NCI-H187 (cell line): ENCODE results near the gene IGLON5.

Experiments used
- DNase-seq, 2 experiments: peaks; one replicate each; lab custom pipeline; 2025; lab: John Stamatoyannopoulos, UW

The IGLON5 gene

GRCh38 chr19:51317968-51318367 lies 6.5 kb downstream of the IGLON5 start:
- no peak for DNase-seq

GRCh38 chr19:51318687-51319648 lies 7.5 kb downstream of the IGLON5 start:
- DNase-seq = no peak

GRCh38 chr19:51319649-51320279 lies 8.3 kb downstream of the IGLON5 start:
- DNase-seq = no peak

GRCh38 chr19:51320280-51320657 lies 8.8 kb downstream of the IGLON5 start:
- no peak for DNase-seq

GRCh38 chr19:51321799-51322198 lies 10.4 kb downstream of the IGLON5 start:
- no peak for DNase-seq

GRCh38 chr19:51323481-51324166 lies 12.2 kb downstream of the IGLON5 start:
- no peak for DNase-seq

- DNase-seq = no peak
Measured at GRCh38 chr19:51324167-51324481, 12.7 kb downstream of the IGLON5 start.

GRCh38 chr19:51325161-51325976 lies 13.9 kb downstream of the IGLON5 start:
- no peak for DNase-seq

- DNase-seq = no peak
Measured at GRCh38 chr19:51326216-51327065, 15.0 kb downstream of the IGLON5 start.

- DNase-seq = no peak
Measured at GRCh38 chr19:51327066-51328001, 15.9 kb downstream of the IGLON5 start.

GRCh38 chr19:51329411-51329810 lies 18.0 kb downstream of the IGLON5 start:
- no peak for DNase-seq

GRCh38 chr19:51330366-51330765 lies 18.9 kb downstream of the IGLON5 start:
- DNase-seq = no peak

- DNase-seq = no peak
Measured at GRCh38 chr19:51331193-51331592, 19.7 kb downstream of the IGLON5 start.

- DNase-seq = no peak
Measured at GRCh38 chr19:51331716-51332115, 20.3 kb downstream of the IGLON5 start.

- no peak for DNase-seq
Measured at GRCh38 chr19:51333836-51334460, 22.5 kb downstream of the IGLON5 start.

GRCh38 chr19:51337141-51337860 lies 25.9 kb downstream of the IGLON5 start:
- no peak for DNase-seq

GRCh38 chr19:51337861-51338562 lies 26.6 kb downstream of the IGLON5 start:
- no peak for DNase-seq
